ENCODE data around the gene POLR2L.

The POLR2L gene

DNA sequence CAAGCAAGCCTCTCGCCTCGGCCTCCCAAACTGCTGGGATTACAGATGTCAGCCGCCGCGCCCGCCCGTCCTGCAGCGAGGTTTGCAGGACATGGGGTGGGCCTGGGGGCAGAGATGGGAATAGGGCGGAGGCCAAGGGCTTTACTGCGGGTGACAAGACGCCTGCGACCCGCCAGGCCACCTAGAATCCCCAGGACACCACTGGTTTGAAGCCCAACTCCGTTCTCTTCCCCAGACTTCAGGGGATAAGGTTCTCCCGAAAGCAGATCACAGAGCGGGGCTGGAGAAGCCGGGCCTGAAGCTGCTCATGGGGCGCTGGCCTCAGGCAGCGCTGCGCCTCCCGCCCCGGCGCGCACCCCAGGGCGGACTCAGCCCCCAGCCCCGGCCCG lies 354 bp downstream of the POLR2L start:
- in situ Hi-C loops (cut with HindIII; ENCODE audit: low sequenced_read_pairs): no loop called here
- peak overlapping the region; percentile 85 for H3K4me3 ChIP-seq (ENCODE audit: low read depth, low read length)
- TF ChIP-seq, protein P1, sequence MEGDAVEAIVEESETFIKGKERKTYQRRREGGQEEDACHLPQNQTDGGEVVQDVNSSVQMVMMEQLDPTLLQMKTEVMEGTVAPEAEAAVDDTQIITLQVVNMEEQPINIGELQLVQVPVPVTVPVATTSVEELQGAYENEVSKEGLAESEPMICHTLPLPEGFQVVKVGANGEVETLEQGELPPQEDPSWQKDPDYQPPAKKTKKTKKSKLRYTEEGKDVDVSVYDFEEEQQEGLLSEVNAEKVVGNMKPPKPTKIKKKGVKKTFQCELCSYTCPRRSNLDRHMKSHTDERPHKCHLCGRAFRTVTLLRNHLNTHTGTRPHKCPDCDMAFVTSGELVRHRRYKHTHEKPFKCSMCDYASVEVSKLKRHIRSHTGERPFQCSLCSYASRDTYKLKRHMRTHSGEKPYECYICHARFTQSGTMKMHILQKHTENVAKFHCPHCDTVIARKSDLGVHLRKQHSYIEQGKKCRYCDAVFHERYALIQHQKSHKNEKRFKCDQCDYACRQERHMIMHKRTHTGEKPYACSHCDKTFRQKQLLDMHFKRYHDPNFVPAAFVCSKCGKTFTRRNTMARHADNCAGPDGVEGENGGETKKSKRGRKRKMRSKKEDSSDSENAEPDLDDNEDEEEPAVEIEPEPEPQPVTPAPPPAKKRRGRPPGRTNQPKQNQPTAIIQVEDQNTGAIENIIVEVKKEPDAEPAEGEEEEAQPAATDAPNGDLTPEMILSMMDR (IDR thresholded peaks at IDR 0.05; ENCODE audit: low read depth, low read length): no peak
- no peak for DNase-seq (ENCODE audit: low read depth, low spot score)

DNA sequence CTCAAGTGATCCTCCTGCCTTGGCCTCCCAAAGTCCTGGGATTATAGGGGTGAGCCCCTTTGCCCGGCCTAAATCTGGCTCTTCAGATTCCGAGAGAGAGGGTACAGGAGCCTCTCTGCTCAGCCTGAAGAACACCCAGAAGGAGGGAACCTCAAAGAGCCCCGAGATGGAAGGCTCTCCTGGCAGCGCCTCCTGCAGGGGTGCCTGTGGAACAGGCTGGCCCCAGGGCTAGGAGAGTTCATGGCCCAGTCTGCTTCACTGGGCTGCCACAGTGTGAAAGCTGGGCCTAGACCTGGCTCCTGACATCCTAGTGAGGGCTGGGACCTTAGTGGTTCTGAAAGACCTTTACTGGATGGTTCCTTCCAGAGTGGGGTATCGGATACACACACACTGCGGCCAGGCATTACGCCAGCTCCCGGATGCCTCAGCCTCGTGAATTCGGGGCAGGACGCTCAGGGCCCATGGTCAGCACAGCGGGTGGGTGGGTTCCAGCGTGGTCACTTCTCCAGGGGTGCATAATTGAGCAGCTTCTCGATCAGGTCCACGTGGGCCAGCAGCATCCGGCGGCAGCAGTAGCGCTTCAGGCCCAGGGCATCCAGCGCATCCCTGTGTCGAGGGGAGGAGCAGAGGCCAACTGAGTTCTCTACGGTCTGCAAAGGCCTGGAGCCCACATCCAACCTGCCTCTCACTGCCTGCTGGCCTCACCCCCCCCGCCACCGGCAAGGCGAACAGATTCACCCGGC lies 2.3 kb downstream of the POLR2L start:
- TF ChIP-seq, protein P1 (IDR thresholded peaks at IDR 0.05; ENCODE audit: low read depth, low read length): peak; percentile 53
- H3K4me3 ChIP-seq (ENCODE audit: low read depth, low read length): no peak overlapping the region
- no peak for DNase-seq (ENCODE audit: low read depth, low spot score)
- in situ Hi-C loops (cut with HindIII; ENCODE audit: low sequenced_read_pairs): no loop called here

DNA sequence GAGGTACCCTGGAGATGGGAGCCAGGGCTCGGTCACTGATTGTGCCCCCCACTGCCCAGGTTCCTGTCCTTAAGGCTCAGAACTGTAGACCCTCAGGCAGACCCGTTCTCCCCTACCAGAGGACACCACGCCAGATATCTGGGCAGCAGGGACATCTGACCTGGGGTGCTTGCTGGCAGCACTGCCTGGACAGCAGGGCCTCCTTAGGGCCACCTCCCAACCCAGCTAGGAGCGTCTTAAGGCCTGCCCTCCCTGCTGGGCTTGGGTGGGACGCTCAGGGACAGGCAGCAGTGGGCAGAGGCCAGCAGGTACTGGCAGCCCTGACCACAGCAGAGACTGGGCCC lies 3.1 kb downstream of the POLR2L start:
- TF ChIP-seq, protein P1 (IDR thresholded peaks at IDR 0.05; ENCODE audit: low read depth, low read length): no peak
- no peak for DNase-seq (ENCODE audit: low read depth, low spot score)
- H3K4me3 ChIP-seq (ENCODE audit: low read depth, low read length): no peak overlapping the region
- in situ Hi-C loops (cut with HindIII; ENCODE audit: low sequenced_read_pairs): no loop called here

DNA sequence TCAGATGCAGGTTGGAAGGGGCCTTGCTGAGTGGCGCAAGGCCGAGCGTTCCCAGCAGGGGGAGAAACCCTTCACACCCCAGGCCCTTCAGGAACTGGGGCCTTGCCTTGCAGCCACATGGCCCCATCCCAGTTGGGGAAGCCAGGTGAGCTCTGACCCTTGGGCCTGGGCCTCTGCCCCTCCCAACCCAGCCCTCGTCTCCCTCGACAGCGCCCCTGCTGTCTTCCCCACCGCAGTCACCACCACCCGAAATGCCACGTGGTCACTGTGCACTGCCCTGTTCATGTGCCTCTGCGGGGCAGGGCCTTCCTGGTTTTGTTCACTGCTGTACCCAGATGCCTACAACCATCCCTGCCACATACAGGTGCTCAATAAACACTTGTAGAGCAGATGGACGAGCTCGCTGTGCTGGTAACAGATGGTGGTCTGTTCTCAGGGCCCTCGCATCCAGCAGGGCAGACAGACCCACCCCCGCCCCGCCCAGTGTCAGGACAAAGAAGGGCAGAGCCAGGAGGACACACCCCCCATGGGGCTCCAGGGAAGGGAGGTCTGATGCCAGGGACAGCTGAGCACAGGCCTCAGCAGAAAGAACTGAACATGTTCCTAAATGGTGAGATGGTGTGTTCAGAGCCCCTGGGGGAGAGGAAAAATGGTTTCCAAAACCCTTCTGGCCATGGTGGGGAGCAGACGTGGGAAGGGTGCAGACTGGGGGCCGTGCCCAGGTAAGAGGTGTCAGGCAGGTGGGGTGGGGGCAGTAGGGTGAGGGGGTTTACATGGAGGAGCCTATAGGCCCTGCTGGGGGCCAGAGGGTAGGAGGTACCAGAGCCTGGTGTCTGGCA lies 3.7 kb downstream of the POLR2L start:
- DNase-seq (ENCODE audit: low read depth, low spot score): no peak
- in situ Hi-C loops (cut with HindIII; ENCODE audit: low sequenced_read_pairs): no loop called here
- H3K4me3 ChIP-seq (ENCODE audit: low read depth, low read length): no peak overlapping the region
- TF ChIP-seq, protein P1 (IDR thresholded peaks at IDR 0.05; ENCODE audit: low read depth, low read length): peak; percentile 34

DNA sequence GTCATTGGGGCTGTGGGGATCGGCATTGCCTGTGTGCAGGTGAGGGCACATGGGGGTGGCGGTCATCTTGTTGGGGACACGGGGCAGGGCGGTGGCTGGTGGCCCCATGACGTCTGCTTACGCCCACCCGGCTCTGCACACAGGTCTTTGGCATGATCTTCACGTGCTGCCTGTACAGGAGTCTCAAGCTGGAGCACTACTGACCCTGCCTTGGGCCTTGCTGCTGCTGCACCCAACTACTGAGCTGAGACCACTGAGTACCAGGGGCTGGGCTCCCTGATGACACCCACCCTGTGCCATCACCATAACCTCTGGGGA lies 4.4 kb downstream of the POLR2L start:
- H3K4me3 ChIP-seq (ENCODE audit: low read depth, low read length): no peak overlapping the region

DNA sequence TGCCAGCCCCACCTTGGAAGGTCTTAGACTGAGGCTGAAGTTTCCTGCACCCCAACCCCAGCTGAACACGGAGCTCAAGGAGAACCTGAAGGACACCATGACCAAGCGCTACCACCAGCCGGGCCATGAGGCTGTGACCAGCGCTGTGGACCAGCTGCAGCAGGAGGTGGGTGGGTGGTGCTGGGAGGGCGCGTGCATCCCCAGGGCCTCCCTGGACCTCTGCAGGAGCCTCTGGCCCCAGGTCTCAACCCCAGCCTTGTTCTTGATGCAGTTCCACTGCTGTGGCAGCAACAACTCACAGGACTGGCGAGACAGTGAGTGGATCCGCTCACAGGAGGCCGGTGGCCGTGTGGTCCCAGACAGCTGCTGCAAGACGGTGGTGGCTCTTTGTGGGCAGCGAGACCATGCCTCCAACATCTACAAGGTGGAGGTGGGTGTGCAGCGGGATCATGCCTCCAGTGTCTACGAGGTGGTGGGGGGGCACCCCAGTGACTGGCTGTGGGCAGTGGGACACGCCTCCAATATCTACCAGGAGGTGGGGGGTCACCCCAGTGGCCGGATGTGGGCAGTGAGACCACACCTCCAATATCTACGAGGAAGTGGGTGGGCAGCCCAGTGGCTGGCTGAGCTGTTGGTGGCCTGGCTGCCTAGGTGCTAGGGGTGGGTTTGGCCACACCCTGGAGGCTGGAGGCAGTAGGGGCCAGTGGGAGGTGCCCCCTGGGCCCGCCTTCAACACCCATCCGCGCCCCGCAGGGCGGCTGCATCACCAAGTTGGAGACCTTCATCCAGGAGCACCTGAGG lies 4.9 kb downstream of the POLR2L start:
- TF ChIP-seq, protein P1 (IDR thresholded peaks at IDR 0.05; ENCODE audit: low read depth, low read length): no peak
- in situ Hi-C loops (cut with HindIII; ENCODE audit: low sequenced_read_pairs): no loop called here
- no peak overlapping the region for H3K4me3 ChIP-seq (ENCODE audit: low read depth, low read length)
- no peak for DNase-seq (ENCODE audit: low read depth, low spot score)

More for the DNA sequence above, 4.4 kb downstream of the POLR2L start:
- TF ChIP-seq, protein P1 (IDR thresholded peaks at IDR 0.05; ENCODE audit: low read depth, low read length): no peak
- in situ Hi-C loops (cut with HindIII; ENCODE audit: low sequenced_read_pairs): no loop called here
- no peak for DNase-seq (ENCODE audit: low read depth, low spot score)

Data from astrocyte of the spinal cord (primary cell).